ENCODE data around the gene CHST14.

- TF ChIP-seq EZH2 (optimal IDR thresholded peaks at IDR 0.05; ENCODE audit: low read depth, low read length) (no peak), CTCF (IDR thresholded peaks at IDR 0.05; ENCODE audit: low read length) (no peak), EZH2phosphoT487 (IDR thresholded peaks at IDR 0.05; ENCODE audit: low read length) (no peak)
Observed at GRCh38 chr15:40439960-40440742, 30.6 kb upstream of the CHST14 start.

Measured in MM.1S (cell line).